ENCODE data around the gene MGA. TPM values are rescaled to one million over a fixed set of nuclear protein-coding genes. Genes with fewer than 3 reads are reported as not detected.

Gene MGA
- total and polyA plus RNA-seq, 2 experiments from 2014 or later, result 13.2 to 14.8 TPM

DNA sequence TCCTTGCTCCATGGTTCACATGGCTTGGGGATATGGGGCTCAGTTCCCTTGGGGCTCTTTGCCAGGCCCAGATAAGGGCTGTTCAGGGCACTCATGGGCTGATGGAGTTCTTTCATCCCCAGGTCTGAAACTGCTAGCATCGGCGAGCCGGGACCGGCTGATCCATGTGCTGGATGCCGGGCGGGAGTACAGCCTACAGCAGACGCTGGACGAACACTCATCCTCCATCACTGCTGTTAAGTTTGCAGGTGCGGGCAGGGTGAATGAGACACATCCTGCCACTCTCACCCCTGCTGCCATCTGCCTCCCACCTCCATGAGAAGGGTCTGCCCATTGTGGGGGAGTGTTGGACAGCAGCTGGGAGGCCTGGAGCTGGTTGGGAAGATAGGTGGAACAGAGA is 156.6 kb downstream of the MGA start:
- Histone ChIP-seq H3K9ac (no peak overlapping the region), H3K27me3 (replicated peaks; ENCODE audit: insufficient read depth) (no peaks in the 10 kb centered on the region), H4K20me1 (ENCODE audit: insufficient read depth) (no peaks in the 10 kb centered on the region), H2AFZ (no peak overlapping the region), H3K36me3 (ENCODE audit: low read depth) (no peaks in the 10 kb centered on the region; the same call in 1 of the 2 replicates), H3K27ac (no peak overlapping the region), H3F3A (ENCODE audit: insufficient read depth) (no peaks in the 10 kb centered on the region), H3K9me3 (ENCODE audit: low read depth) (no peaks in the 10 kb centered on the region), H3K4me2 (ENCODE audit: unreplicated experiment) (no peak overlapping the region), H3K4me1 (ENCODE audit: insufficient read depth) (no peaks in the 10 kb centered on the region), H3K4me3 (no peak overlapping the region), H3K79me2 (ENCODE audit: insufficient read depth) (no peaks in the 10 kb centered on the region), H3K9me2 (ENCODE audit: insufficient read depth) (no peaks in the 10 kb centered on the region)
- 96% methylated on average over 8 to 9 of the region's 9 CpGs for WGBS, 2 experiments (ENCODE audit: low coverage in 1 of 2, low lambda C conversion rate in 2 of 2, missing lambda C conversion rate in 2 of 2)
- no peak for DNase-seq
- in situ Hi-C loops (cut with MboI), result no loop called here
- no peak for TF ChIP-seq EZH2 (IDR thresholded peaks at IDR 0.05; ENCODE audit: insufficient read depth, poor library complexity, severe bottlenecking)
- no peak for TF ChIP-seq EZH2phosphoT487 (IDR thresholded peaks at IDR 0.05; ENCODE audit: insufficient read depth, low read depth)

- Histone ChIP-seq H4K20me1 (ENCODE audit: insufficient read depth) (no peaks in the 10 kb centered on the region), H3K4me3 (no peak overlapping the region), H3K9me3 (ENCODE audit: low read depth) (no peaks in the 10 kb centered on the region), H3K27ac (no peak overlapping the region), H3K9ac (no peak overlapping the region), H3K9me2 (ENCODE audit: insufficient read depth) (no peaks in the 10 kb centered on the region), H3K79me2 (ENCODE audit: insufficient read depth) (no peaks in the 10 kb centered on the region), H2AFZ (no peak overlapping the region), H3K4me1 (ENCODE audit: insufficient read depth) (no peaks in the 10 kb centered on the region), H3K36me3 (ENCODE audit: low read depth) (no peaks in the 10 kb centered on the region; the same call in 1 of the 2 replicates), H3K4me2 (ENCODE audit: unreplicated experiment) (no peak overlapping the region), H3K27me3 (replicated peaks; ENCODE audit: insufficient read depth) (no peaks in the 10 kb centered on the region), H3F3A (ENCODE audit: insufficient read depth) (no peaks in the 10 kb centered on the region)
- in situ Hi-C loops (cut with MboI), result no loop called here
- TF ChIP-seq EZH2 (IDR thresholded peaks at IDR 0.05; ENCODE audit: insufficient read depth, poor library complexity, severe bottlenecking) (no peak), EZH2phosphoT487 (IDR thresholded peaks at IDR 0.05; ENCODE audit: insufficient read depth, low read depth) (no peak)
- DNase-seq, result no peak
- 97 to 99% methylated on average over 14 of the region's 14 CpGs for WGBS, 2 experiments (ENCODE audit: low coverage in 1 of 2, low lambda C conversion rate in 2 of 2, missing lambda C conversion rate in 2 of 2)
Measured at GRCh38 chr15:41817327-41817726, 157.1 kb downstream of the MGA start.

DNA sequence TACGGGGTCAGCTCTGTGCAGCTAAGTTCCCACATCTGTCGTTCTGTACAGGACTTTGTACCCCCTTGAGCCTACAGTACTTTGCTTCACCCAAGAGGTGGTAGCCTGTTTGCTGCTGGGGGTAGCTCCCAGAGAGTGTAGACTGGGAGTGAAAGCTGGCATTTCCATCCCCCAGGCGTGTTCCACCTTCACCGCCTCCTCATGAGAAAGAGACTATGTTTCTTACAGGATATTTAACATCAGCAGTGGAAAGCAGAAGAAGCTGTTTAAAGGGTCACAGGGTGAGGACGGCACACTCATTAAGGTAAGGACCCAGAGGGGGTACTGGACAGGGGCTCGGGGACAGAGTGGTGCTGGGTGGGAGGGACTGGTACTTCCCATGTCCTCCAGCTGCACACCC is 157.6 kb downstream of the MGA start:
- Histone ChIP-seq H3K9me2 (ENCODE audit: insufficient read depth) (no peaks in the 10 kb centered on the region), H3K36me3 (ENCODE audit: low read depth) (no peaks in the 10 kb centered on the region; the same call in 1 of the 2 replicates), H3K9ac (no peak overlapping the region), H2AFZ (no peak overlapping the region), H3F3A (ENCODE audit: insufficient read depth) (no peaks in the 10 kb centered on the region), H3K9me3 (ENCODE audit: low read depth) (no peaks in the 10 kb centered on the region), H3K4me1 (ENCODE audit: insufficient read depth) (no peaks in the 10 kb centered on the region), H3K79me2 (ENCODE audit: insufficient read depth) (no peaks in the 10 kb centered on the region), H3K4me3 (no peak overlapping the region), H3K4me2 (ENCODE audit: unreplicated experiment) (no peak overlapping the region), H3K27ac (no peak overlapping the region), H3K27me3 (replicated peaks; ENCODE audit: insufficient read depth) (no peaks in the 10 kb centered on the region), H4K20me1 (ENCODE audit: insufficient read depth) (no peaks in the 10 kb centered on the region)
- WGBS, 2 experiments (ENCODE audit: low coverage in 1 of 2, low lambda C conversion rate in 2 of 2, missing lambda C conversion rate in 2 of 2), result 92 to 95% methylated on average over 6 of the region's 6 CpGs
- no peak for DNase-seq
- in situ Hi-C loops (cut with MboI), result no loop called here
- TF ChIP-seq EZH2phosphoT487 (IDR thresholded peaks at IDR 0.05; ENCODE audit: insufficient read depth, low read depth), result no peak
- TF ChIP-seq EZH2 (IDR thresholded peaks at IDR 0.05; ENCODE audit: insufficient read depth, poor library complexity, severe bottlenecking), result no peak

DNA sequence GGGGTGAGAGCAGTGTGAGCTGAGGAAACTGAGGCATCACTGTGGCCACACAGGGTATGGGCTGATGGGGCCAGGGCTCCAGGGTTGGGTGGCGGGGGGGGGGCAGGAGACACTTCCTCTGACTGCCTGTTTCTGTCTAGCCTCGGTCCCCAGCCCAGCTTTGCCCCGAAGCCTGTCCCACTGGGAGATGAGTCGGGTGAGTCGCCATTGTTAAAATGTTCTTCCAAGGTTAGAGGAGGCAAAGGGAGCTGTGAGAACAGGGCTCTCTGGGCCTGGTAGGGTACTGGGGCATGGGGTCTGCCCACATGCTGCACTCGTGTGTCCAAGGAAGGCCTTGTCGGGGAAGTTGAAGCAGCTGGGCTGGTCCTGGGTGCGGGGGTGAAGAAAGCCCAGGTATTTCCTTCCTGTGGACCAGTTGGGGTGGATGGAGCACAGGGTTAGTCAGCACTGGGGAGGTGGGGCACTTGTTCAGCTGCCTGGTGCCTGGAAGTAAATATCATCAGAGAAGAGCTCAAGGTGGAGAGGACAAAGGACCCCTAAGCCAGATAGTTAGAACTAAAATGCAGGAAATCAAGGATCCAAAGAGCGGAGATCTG is 159.3 kb downstream of the MGA start:
- H3K79me2 ChIP-seq (ENCODE audit: insufficient read depth), result no peaks in the 10 kb centered on the region
- in situ Hi-C loops (cut with MboI), result loop anchor here (5.0 kb wide), 1 partner anchor 47 kb away; the partner anchor contains the start of gene MAPKBP1

More for the DNA sequence above, 159.3 kb downstream of the MGA start:
- H3K36me3 ChIP-seq (ENCODE audit: low read depth), result no peaks in the 10 kb centered on the region; the same call in 1 of the 2 replicates
- H3K4me1 ChIP-seq (ENCODE audit: insufficient read depth), result no peaks in the 10 kb centered on the region
- no peaks in the 10 kb centered on the region for H3K27me3 ChIP-seq (replicated peaks; ENCODE audit: insufficient read depth)
- H3K9ac ChIP-seq, result no peak overlapping the region
- no peaks in the 10 kb centered on the region for H3K9me2 ChIP-seq (ENCODE audit: insufficient read depth)
- TF ChIP-seq EZH2 (IDR thresholded peaks at IDR 0.05; ENCODE audit: insufficient read depth, poor library complexity, severe bottlenecking), result no peak
- no peak for TF ChIP-seq EZH2phosphoT487 (IDR thresholded peaks at IDR 0.05; ENCODE audit: insufficient read depth, low read depth)
- no peaks in the 10 kb centered on the region for H4K20me1 ChIP-seq (ENCODE audit: insufficient read depth)
- no peak overlapping the region for H3K27ac ChIP-seq
- no peak for DNase-seq
- no peak overlapping the region for H2AFZ ChIP-seq
- no peaks in the 10 kb centered on the region for H3F3A ChIP-seq (ENCODE audit: insufficient read depth)
- H3K4me2 ChIP-seq (ENCODE audit: unreplicated experiment), result no peak overlapping the region
- WGBS, 2 experiments (ENCODE audit: low coverage in 1 of 2, low lambda C conversion rate in 2 of 2, missing lambda C conversion rate in 2 of 2), result 93 to 96% methylated on average over 8 of the region's 9 CpGs
- H3K4me3 ChIP-seq, result no peak overlapping the region
- H3K9me3 ChIP-seq (ENCODE audit: low read depth), result no peaks in the 10 kb centered on the region
